Stimulated activated naive CD8-positive, alpha-beta T cell treated with anti-CD3 and anti-CD28 coated beads, Interleukin-15, amount 100 ng/mL, for 72 hours (primary cell): Measurements from ENCODE around the gene DLX5.

Source experiments
- ATAC-seq: fragments of 150-1000 bp; cut with Tn5 transposase; 2 replicates; pipeline ENCODE4 v1.10.0; 2021; ENCODE audit warnings: mild to moderate bottlenecking, moderate library complexity
- DNase-seq, 2 donors: peaks; one replicate each; pipeline ENCODE4 v3.0.0; 2021 to 2022
- H3K27ac Mint-ChIP-seq, 2 donors: one replicate each; pipeline ENCODE4 v1.8.0; 2022; ENCODE audit warnings: mild to moderate bottlenecking in 2 of 2, mixed read lengths in 2 of 2, moderate library complexity in 2 of 2
- H3K27me3 Mint-ChIP-seq: one replicate; pipeline ENCODE4 v1.8.0; 2022; ENCODE audit warnings: mixed read lengths
- H3K4me1 Mint-ChIP-seq: one replicate; pipeline ENCODE4 v1.8.0; 2022; ENCODE audit warnings: mild to moderate bottlenecking, mixed read lengths
- H3K4me3 Mint-ChIP-seq, 2 donors: one replicate each; pipeline ENCODE4 v1.8.0; 2022; ENCODE audit warnings: mild to moderate bottlenecking in 2 of 2, mixed read lengths in 2 of 2, moderate library complexity in 1 of 2
- H3K9me3 Mint-ChIP-seq, 2 donors: one replicate each; pipeline ENCODE4 v1.8.0; 2022; ENCODE audit warnings: mixed read lengths in 2 of 2

The DLX5 gene

DNA sequence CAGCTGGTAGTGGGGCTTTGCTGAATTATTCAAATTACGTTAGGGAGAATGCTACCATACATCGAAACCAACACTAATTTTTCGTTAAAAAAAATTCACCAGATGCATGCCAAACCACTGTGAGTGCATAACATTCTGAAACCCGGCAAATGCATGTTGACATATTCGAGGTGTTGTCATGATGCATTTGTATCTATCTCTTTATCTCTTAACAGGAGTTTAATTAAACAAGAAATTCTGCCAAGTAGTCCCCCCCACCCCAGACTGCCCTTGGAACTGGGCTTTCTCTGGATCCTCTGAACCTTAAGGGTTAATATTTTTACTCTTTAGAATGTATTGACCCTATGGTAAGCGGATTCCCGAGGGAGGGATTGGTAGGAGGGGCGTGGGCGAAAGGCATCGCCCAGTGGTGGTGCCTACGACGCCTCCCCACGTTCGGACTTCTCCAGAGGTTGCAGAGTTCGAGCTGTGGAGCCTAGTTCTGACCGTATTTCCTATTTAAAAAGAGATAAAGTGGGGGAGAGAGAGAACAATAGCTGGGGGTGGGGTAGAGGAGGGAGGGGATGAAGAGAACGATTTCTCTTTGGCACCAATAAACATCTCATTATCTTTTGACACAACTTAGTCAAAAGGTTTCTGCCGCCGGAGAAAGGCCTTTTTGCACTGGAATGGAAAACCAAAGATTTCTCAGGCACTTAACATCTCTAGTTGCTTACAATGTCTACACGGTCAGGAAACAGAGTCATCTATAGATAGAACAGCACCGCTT lies 12.1 kb downstream of the DLX5 start:
- no peak overlapping the region for H3K27ac Mint-ChIP-seq
- H3K9me3 Mint-ChIP-seq = no peaks in the 10 kb centered on the region
- peaks cover 99% of the 10 kb centered on the region for H3K27me3 Mint-ChIP-seq
- H3K4me3 Mint-ChIP-seq = no peak overlapping the region
- DNase-seq (no peak), ATAC-seq (no peak)
- H3K4me1 Mint-ChIP-seq = peaks cover 14% of the 10 kb centered on the region

DNA sequence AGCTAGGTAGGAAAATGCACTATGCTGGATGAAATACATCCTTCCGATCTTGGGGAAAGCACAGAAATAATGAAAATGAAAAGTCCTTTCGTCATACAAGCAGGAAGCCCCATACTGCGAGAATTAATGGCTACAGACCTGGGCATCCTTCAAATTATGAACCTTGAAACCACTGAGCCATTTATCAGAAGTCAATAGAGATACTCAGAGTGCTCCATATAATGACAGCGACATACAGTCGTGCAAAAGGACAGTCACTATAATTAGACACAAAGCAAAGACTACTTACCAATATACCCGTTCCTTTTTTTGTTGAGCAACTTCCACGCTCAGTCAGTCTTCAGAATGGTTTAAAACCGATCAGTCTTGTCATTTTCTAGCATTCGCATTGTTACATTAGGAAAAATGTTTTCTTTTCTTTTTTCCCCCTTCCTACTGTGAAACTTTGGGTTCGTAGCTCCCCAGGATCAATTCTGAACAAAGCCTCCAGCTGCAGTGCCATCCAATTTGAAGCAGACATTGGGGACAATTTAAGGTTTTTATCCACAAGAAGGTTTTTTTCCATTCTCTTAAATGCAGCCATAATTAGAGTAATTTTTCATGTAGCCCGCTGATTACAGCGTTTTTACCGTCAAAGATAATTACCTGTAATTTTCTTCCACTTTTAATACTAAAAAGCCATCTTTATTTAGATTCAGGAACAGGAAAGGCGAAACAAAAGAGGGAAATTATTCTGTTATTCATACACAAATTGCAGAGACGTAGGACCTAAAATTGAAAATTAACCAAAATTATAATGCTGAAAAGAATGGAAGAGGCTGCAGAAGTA lies 12.9 kb downstream of the DLX5 start:
- no peak for ATAC-seq

DNA sequence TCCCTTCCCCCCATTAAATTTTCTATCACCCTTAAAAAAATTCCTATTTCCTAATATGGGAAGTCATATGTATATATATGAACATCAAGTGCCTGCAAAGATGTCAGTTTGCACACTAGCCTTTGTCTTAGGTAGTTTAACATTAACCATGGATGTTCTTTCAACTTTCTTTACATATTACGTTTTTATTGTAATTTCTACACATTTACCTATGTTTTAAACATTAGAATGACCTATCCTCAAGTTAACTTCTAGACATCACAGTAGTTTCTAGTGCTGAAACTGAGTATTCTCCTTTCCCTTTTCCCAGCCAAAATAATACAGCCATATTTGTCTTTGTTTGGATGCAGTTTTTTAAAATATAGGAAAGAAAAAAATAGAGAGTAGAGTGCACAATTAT lies 13.5 kb downstream of the DLX5 start:
- H3K27me3 Mint-ChIP-seq = peaks cover 99% of the 10 kb centered on the region
- H3K4me1 Mint-ChIP-seq = peaks cover 14% of the 10 kb centered on the region
- ATAC-seq (no peak), DNase-seq (no peak)
- H3K9me3 Mint-ChIP-seq = no peaks in the 10 kb centered on the region
- H3K27ac Mint-ChIP-seq = no peak overlapping the region
- H3K4me3 Mint-ChIP-seq = no peak overlapping the region

More for the DNA sequence above, 12.9 kb downstream of the DLX5 start:
- H3K4me3 Mint-ChIP-seq = no peak overlapping the region
- no peak overlapping the region for H3K27ac Mint-ChIP-seq
- peaks cover 99% of the 10 kb centered on the region for H3K27me3 Mint-ChIP-seq
- peaks cover 13% of the 10 kb centered on the region for H3K4me1 Mint-ChIP-seq
- no peaks in the 10 kb centered on the region for H3K9me3 Mint-ChIP-seq
- DNase-seq = no peak

DNA sequence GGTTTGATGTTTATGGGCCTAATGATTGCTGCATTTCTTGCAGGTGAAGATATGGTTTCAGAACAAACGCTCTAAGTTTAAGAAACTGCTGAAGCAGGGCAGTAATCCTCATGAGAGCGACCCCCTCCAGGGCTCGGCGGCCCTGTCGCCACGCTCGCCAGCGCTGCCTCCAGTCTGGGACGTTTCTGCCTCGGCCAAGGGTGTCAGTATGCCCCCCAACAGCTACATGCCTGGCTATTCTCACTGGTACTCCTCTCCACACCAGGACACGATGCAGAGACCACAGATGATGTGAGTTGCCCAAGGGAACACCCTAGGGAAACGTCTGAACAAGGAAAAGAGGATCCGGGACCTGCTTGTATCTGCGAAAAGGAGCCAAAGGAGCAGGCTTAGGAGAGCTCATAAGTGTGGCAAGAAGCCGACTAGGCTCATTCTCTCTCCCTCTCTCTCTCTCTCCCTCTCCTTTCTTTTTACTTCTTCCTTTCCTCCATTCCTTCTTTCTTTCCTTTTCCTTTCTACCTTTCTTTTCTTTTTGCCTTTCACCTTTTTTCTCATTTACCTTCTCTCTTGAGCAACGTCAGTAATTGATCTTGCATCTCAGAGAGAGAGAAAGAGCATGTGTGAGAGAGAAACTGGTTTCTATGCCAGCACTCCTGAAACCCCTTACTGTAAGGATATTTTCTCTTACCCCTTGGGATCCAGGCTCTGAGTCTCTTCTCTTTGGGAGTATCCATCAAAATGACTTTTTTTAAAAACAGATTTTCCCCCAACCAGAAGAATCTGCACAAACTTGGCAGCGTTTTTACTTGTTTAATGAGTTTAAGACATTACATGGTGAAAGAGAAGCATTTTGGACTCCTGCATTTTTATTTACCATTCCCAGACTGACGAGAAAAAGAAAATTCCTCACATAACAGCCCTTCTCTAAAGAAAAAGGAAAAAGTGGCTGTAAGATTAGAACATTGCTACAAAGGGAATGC lies 14.6 kb downstream of the DLX5 start:
- peaks cover 18% of the 10 kb centered on the region for H3K4me1 Mint-ChIP-seq
- H3K27me3 Mint-ChIP-seq = peaks cover 99% of the 10 kb centered on the region
- no peak overlapping the region for H3K4me3 Mint-ChIP-seq
- ATAC-seq = no peak
- DNase-seq = no peak
- H3K9me3 Mint-ChIP-seq = no peaks in the 10 kb centered on the region
- no peak overlapping the region for H3K27ac Mint-ChIP-seq

- Mint-ChIP-seq H3K9me3 (no peaks in the 10 kb centered on the region), H3K4me1 (peaks cover 25% of the 10 kb centered on the region), H3K27me3 (peaks cover 99% of the 10 kb centered on the region), H3K4me3 (no peak overlapping the region), H3K27ac (no peak overlapping the region)
- ATAC-seq (no peak), DNase-seq (no peak)
These were observed 16.2 kb downstream of the DLX5 start for GRCh38 chr7:97008275-97008917.

GRCh38 chr7:97007583-97007861 lies 17.1 kb downstream of the DLX5 start:
- Mint-ChIP-seq H3K4me1 (peaks cover 34% of the 10 kb centered on the region), H3K9me3 (no peaks in the 10 kb centered on the region), H3K4me3 (no peak overlapping the region), H3K27ac (no peak overlapping the region), H3K27me3 (peaks cover 99% of the 10 kb centered on the region)
- DNase-seq (no peak), ATAC-seq (no peak)

GRCh38 chr7:97006816-97007582 lies 17.6 kb downstream of the DLX5 start:
- Mint-ChIP-seq H3K27ac (peak overlapping the region in 1 of 2 donors; percentile 48), H3K9me3 (no peaks in the 10 kb centered on the region)
- no peak for ATAC-seq

DNA sequence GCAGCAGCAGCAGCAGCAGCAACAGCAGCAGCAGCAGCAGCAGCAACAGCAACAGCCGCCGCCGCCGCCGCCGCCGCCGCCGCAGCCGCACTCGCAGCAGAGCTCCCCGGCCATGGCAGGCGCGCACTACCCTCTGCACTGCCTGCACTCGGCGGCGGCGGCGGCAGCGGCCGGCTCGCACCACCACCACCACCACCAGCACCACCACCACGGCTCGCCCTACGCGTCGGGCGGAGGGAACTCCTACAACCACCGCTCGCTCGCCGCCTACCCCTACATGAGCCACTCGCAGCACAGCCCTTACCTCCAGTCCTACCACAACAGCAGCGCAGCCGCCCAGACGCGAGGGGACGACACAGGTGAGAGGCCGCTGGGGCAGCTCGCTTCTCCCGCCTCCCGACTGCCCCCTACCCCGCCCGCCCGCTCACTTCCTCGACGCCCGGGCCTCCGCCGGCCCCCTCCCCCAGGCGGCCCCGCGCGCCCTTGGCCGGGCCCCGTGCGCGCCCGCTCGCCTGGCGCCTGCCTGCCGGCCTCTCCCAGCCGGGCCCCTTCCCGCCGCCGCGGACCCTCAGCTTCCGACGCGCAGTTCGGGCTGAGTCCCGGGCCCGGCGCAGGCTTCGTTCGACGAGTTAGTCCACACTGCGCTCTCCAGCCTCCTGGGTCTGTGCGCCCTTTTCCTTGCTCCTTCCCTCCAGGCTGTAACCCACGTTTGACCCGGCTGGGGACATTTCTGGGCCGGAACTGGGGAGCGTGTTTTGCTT lies 18.4 kb downstream of the DLX5 start:
- peak overlapping the region in 1 of 2 donors; percentile 12 for H3K27ac Mint-ChIP-seq
- peak; percentile 48 to 53 for DNase-seq
- H3K27me3 Mint-ChIP-seq = peaks cover 99% of the 10 kb centered on the region
- peak overlapping the region; percentile 81 to 87 for H3K4me3 Mint-ChIP-seq
- H3K4me1 Mint-ChIP-seq = peaks cover 34% of the 10 kb centered on the region
- H3K9me3 Mint-ChIP-seq = no peaks in the 10 kb centered on the region
- peak; percentile 82 for ATAC-seq

More at GRCh38 chr7:97006816-97007582, 17.6 kb downstream of the DLX5 start:
- H3K27me3 Mint-ChIP-seq = peaks cover 99% of the 10 kb centered on the region
- peak overlapping the region; percentile 69 to 87 for H3K4me3 Mint-ChIP-seq
- no peak for DNase-seq
- peaks cover 34% of the 10 kb centered on the region for H3K4me1 Mint-ChIP-seq

DNA sequence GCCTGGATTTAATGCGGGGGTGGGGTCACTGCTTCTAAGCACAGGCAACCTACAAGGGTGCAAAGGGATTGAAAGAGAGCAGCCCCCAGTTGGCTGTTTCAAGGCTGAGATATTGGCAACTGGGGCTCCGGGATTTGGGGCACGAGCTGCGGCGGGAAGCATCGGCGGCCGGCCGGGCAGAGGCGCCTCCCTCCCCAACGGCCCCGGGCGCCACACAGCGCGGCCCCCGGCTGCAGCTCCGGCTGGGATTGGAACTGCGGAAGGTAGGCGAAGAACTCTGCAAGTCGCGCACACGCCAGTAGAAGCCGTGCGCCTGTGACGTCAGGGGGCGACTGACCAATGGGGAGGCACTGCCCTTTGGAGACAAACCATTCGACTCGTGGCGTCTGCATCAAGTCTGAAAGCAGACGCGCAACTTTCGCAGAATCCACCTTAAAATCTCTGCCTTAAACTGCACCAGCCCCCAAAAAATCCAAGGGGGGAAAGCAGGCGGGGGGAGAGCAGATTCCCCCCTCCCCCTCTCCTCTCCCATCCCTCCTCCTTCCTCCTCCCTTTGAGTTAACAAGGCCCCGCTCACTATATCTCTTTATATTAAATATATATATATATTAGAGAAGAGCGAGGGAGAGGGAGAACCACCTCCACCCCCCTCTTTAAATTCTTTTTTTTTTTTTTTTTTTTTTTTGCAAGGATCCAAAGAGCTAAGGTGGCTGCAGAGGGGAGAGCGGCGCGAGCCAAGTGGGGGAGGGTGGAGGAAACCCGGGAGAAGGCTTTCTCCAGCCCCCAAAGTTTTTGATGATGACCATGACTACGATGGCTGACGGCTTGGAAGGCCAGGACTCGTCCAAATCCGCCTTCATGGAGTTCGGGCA lies 19.2 kb downstream of the DLX5 start, which contains the start of gene DLX6:
DLX6 (plus strand) TSS at position 371 of the 872 bp plus-strand sequence; CDS start at position 796, 425 bp downstream.
- DNase-seq (peak in 1 of 2 donors; percentile 47), ATAC-seq (peak; percentile 46)
- Mint-ChIP-seq H3K9me3 (no peaks in the 10 kb centered on the region), H3K27me3 (peaks cover 100% of the 10 kb centered on the region), H3K27ac (no peak within 1 kb of the TSS), H3K4me1 (peaks cover 34% of the 10 kb centered on the region), H3K4me3 (peak within 1 kb of the TSS; percentile 81)

- H3K4me3 Mint-ChIP-seq = peak overlapping the region; percentile 81
- peaks cover 100% of the 10 kb centered on the region for H3K27me3 Mint-ChIP-seq
- H3K9me3 Mint-ChIP-seq = no peaks in the 10 kb centered on the region
- no peak overlapping the region for H3K27ac Mint-ChIP-seq
- H3K4me1 Mint-ChIP-seq = peaks cover 37% of the 10 kb centered on the region
- no peak for DNase-seq
- ATAC-seq = no peak
These were observed 20.1 kb downstream of the DLX5 start for GRCh38 chr7:97004247-97005182.

DNA sequence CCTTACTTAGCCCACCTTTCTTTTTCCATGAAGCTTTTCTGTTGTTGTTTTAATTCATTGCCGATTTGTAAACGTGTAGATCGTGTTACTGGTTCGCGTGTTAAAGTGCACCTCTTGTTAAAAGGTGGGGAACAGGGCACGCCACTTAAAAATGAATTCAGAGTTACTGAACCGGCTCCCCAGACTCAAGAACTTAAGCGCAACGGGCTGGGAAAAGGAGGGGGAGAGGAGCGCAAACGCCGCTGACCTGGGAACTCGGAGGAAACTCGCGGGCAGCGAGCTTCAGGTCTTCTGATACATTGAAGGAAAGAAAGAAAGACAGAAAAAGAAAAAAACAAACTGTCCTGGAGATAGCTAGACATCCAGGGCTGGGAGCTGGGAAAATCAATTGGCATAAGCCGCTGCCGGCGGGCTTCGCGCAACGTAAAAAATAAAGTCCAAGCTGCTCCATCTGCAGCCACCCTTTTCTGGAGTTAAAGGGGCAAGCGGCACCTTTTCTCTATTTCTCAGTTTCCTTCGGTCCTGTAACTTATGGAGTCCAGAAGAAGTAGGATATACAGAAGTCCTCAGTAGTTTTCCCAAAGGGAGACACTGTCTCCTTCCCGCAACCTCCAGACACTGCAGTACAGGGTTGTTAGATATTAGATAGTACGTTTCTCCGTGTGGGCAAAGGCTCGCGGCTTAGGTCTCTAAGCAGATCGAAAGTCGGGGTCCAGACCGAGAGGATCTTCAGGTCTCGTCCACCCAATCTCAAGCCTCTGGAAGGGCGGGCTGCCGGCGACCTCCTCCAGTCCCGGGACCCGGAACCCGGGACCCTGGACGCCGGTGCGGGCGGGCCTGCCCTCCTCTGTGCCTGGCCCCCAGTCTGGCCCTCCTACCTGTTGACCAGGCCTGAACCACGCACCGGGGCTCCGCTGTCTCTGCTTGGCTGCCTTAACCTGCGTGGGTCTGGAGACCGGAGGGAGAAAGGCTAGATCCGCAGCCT lies 21.1 kb downstream of the DLX5 start:
- ATAC-seq (no peak), DNase-seq (no peak)
- H3K27ac Mint-ChIP-seq = no peak overlapping the region
- peaks cover 100% of the 10 kb centered on the region for H3K27me3 Mint-ChIP-seq
- H3K4me1 Mint-ChIP-seq = peaks cover 38% of the 10 kb centered on the region
- no peaks in the 10 kb centered on the region for H3K9me3 Mint-ChIP-seq
- H3K4me3 Mint-ChIP-seq = peak overlapping the region in 1 of 2 donors; percentile 26
